Transverse colon (tissue), 4 donors: Measurements from ENCODE around the gene SSUH2. TPM values are rescaled to one million over a fixed set of nuclear protein-coding genes. Genes with fewer than 3 reads are reported as not detected.

Experiments
- DNase-seq: peaks from one replicate; pipeline ENCODE4 v3.0.0-alpha.2; 2019
- H3K27ac ChIP-seq, 4 donors: fragments of 200-600 bp; sonication (generic); 2 replicates each; pipeline ENCODE4 v1.5.1; 2016 to 2018; ENCODE audit warnings: inconsistent platforms in 4 of 4
- H3K27me3 ChIP-seq: fragments of 200-600 bp; sonication (generic); 2 replicates; pipeline ENCODE4 v1.5.1; 2017; ENCODE audit warnings: inconsistent platforms
- H3K36me3 ChIP-seq, 4 donors: fragments of 200-600 bp; sonication (generic); 2 replicates each; pipeline ENCODE4 v1.5.1; 2017 to 2019; ENCODE audit warnings: inconsistent platforms in 4 of 4
- H3K4me1 ChIP-seq, 4 donors: fragments of 200-600 bp; sonication (generic); 2 replicates each; pipeline ENCODE4 v1.5.1; 2017 to 2020; ENCODE audit warnings: inconsistent platforms in 4 of 4
- H3K4me3 ChIP-seq, 4 donors: fragments of 200-600 bp; sonication (generic); 1 replicate in 1 of 4; 2 replicates in 3 of 4; pipeline versions ENCODE4 v1.5.1 to v1.6.1; 2017 to 2019; ENCODE audit warnings: inconsistent platforms in 4 of 4
- H3K9me3 ChIP-seq, 2 donors: fragments of 200-600 bp; sonication (generic); 2 replicates each; pipeline ENCODE4 v1.5.1; 2017 to 2019; ENCODE audit warnings: inconsistent platforms in 2 of 2
- CTCF ChIP-seq, 5 experiments: fragments of 200-600 bp in 3 of 5; fragments of 450-650 bp in 2 of 5; sonication (generic) in 3 of 5; IDR thresholded peaks; 1 replicate in 2 of 5; 2 replicates in 3 of 5; pipeline ENCODE4 v1.5.1; 2016 to 2017; ENCODE audit warnings: antibody characterized with exemption in 5 of 5, inconsistent platforms in 3 of 5, mild to moderate bottlenecking in 2 of 5, moderate library complexity in 1 of 5
- EP300 ChIP-seq: sonication (generic); formaldehyde crosslinking; IDR thresholded peaks from one replicate; pipeline ENCODE4 v1.6.1; 2017; ENCODE audit warnings: antibody characterized with exemption, low read depth
- POLR2A ChIP-seq: fragments of 450-650 bp; IDR thresholded peaks from one replicate; pipeline ENCODE4 v1.6.1; 2016; ENCODE audit warnings: antibody characterized with exemption, mild to moderate bottlenecking, moderate library complexity
- POLR2AphosphoS5 ChIP-seq, 3 donors: sonication (generic); formaldehyde crosslinking; IDR thresholded peaks; one replicate each; pipeline ENCODE4 v1.6.1; 2016; ENCODE audit warnings: antibody characterized with exemption in 3 of 3
- WGBS, 2 donors: methylation state at CpG; one replicate each; pipeline ENCODE4 v1.1.5; 2018; ENCODE audit warnings: low coverage in 1 of 2; 5-methylcytosine and 5-hydroxymethylcytosine counted together
- in situ Hi-C, 4 donors: fragments of 200-750 bp; cut with MboI; loops; one replicate each; pipeline versions ENCODE4 v1.15.0 to v1.15.1; 2017; ENCODE audit warnings: low sequenced_read_pairs in 3 of 4, low pct_ligation_motif_present in 1 of 4, low pct_unique_long_range_greater_than_20kb in 1 of 4
- intact Hi-C: fragments of 100-400 bp; cut with DNase I; formaldehyde crosslinking; loops from one replicate; pipeline ENCODE4 v1.15.1; 2023; ENCODE audit warnings: low total_unique reads
- total RNA-seq, 4 donors: library from RNA; depleted of rRNA; stranded (reverse); fragments of >200 nt; gene quantifications; one replicate each; pipeline ENCODE4 v1.1.0, GENCODE V29; 2016

The SSUH2 gene
- total RNA-seq, 4 donors from 2014 or later: 2.9 to 4.1 TPM; not detected in 2

- DNase-seq: no peak
- intact Hi-C loops: no loop called here
- Histone ChIP-seq H3K27ac (no peak overlapping the region), H3K36me3 (no peaks in the 10 kb centered on the region), H3K4me3 (no peak overlapping the region), H3K9me3 (no peaks in the 10 kb centered on the region), H3K4me1 (no peaks in the 10 kb centered on the region), H3K27me3 (no peaks in the 10 kb centered on the region)
- 88 to 92% methylated on average over 1 to 2 of the region's 2 CpGs for WGBS, 2 donors
- in situ Hi-C loops: no loop called here
- TF ChIP-seq POLR2A (no peak), CTCF (IDR thresholded peaks at IDR 0.05) (no peak), EP300 (no peak), POLR2AphosphoS5 (IDR thresholded peaks at IDR 0.05) (no peak)
Measured at GRCh38 chr3:8642001-8642400, 2.6 kb downstream of the SSUH2 start.

- H3K4me1 ChIP-seq: no peaks in the 10 kb centered on the region
Measured at GRCh38 chr3:8641472-8641871, 3.1 kb downstream of the SSUH2 start.

DNA sequence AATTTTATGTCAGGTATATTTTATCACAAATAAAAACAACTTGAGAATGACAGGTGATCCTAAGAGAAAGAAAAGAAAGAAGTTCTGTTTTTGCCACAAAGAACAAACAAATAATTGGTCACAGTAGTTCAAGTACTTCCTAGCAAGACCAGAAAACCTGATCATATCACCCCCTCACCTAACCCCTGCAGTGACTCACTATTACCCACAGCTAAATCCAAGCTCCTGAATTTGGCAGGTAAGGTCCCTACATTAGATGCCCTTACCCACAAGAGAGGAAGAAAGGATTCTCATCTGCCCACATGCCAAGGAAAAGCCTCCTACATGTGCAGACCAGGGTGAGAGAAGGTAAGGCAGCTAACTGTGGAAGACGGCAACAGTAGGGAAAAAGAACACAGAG is 4.4 kb downstream of the SSUH2 start:
- Histone ChIP-seq H3K36me3 (no peaks in the 10 kb centered on the region), H3K9me3 (no peaks in the 10 kb centered on the region), H3K27me3 (no peaks in the 10 kb centered on the region), H3K4me3 (no peak overlapping the region), H3K27ac (no peak overlapping the region), H3K4me1 (no peaks in the 10 kb centered on the region)
- intact Hi-C loops (no loop called here), in situ Hi-C loops (no loop called here)
- no peak for DNase-seq
- WGBS, 2 donors: 71 to 100% methylated on average over 1 of the region's 1 CpG
- TF ChIP-seq EP300 (no peak), CTCF (IDR thresholded peaks at IDR 0.05) (no peak), POLR2A (no peak), POLR2AphosphoS5 (IDR thresholded peaks at IDR 0.05) (no peak)

More at GRCh38 chr3:8641472-8641871, 3.1 kb downstream of the SSUH2 start:
- Histone ChIP-seq H3K27me3 (no peaks in the 10 kb centered on the region), H3K36me3 (no peaks in the 10 kb centered on the region), H3K9me3 (no peaks in the 10 kb centered on the region), H3K4me3 (no peak overlapping the region), H3K27ac (no peak overlapping the region)
- intact Hi-C loops: no loop called here
- in situ Hi-C loops: no loop called here
- DNase-seq: no peak
- TF ChIP-seq EP300 (no peak), POLR2A (no peak), CTCF (IDR thresholded peaks at IDR 0.05) (no peak), POLR2AphosphoS5 (IDR thresholded peaks at IDR 0.05) (no peak)
- WGBS, 2 donors: 82% methylated on average over 7 of the region's 7 CpGs; no CpG with 5 or more reads in 1 of the 2 donors

DNA sequence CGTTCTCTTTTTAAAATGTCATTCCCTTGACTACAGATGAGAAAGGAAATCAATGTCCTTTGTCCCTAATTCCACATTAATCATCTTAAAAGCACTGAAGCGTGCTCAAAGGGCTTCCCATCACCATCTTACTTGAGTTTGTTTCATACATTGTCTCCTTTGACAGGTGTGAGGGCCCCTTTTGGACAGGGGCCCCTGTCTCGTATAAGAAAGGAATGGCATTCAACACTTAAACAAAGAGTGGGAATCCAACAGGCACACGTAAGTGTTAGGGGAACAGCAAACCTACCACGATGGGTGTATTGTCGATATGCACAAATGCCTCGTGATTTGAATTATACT is 5.0 kb downstream of the SSUH2 start:
- H3K36me3 ChIP-seq: no peaks in the 10 kb centered on the region
- DNase-seq: no peak
- intact Hi-C loops: no loop called here
- no peaks in the 10 kb centered on the region for H3K4me1 ChIP-seq
- in situ Hi-C loops: no loop called here
- TF ChIP-seq CTCF (IDR thresholded peaks at IDR 0.05): no peak
- TF ChIP-seq POLR2A: no peak
- no peak for TF ChIP-seq EP300
- TF ChIP-seq POLR2AphosphoS5 (IDR thresholded peaks at IDR 0.05): no peak
- no peak overlapping the region for H3K27ac ChIP-seq
- no peak overlapping the region for H3K4me3 ChIP-seq
- no peaks in the 10 kb centered on the region for H3K27me3 ChIP-seq
- no peaks in the 10 kb centered on the region for H3K9me3 ChIP-seq
- WGBS, 2 donors: 80 to 82% methylated on average over 5 to 7 of the region's 7 CpGs
